GM23338 (cell line): ENCODE measurements around the gene FBXO28. TPM values are rescaled to one million over a fixed set of nuclear protein-coding genes. Genes with fewer than 3 reads are reported as not detected.

ENCODE experiments used
- ATAC-seq: fragments of 200-7000 bp; cut with Tn5 transposase; 3 replicates; pipeline ENCODE4 v1.9.1; 2020
- DNase-seq: peaks from one replicate; pipeline ENCODE4 v3.0.0-alpha.2; 2015; ENCODE audit warnings: low spot score
- H2AFZ ChIP-seq: fragments of 200-600 bp; sonication (generic); 2 replicates; pipeline ENCODE4 v1.8.0; 2016; ENCODE audit warnings: antibody characterized with exemption, mild to moderate bottlenecking, moderate library complexity
- H3F3A ChIP-seq: fragments of 200-600 bp; sonication (generic); replicated peaks from 2 replicates; pipeline ENCODE4 v1.8.0; 2017; ENCODE audit warnings: antibody characterized with exemption, mixed run types, low read depth
- H3K27ac ChIP-seq: fragments of 200-600 bp; sonication (generic); 2 replicates; pipeline ENCODE4 v1.6.1; 2016; ENCODE audit warnings: low read depth
- H3K27me3 ChIP-seq: fragments of 200-600 bp; sonication (generic); 2 replicates; pipeline ENCODE4 v1.8.0; 2016; ENCODE audit warnings: mild to moderate bottlenecking, mixed run types, moderate library complexity; ENCODE audit not compliant: insufficient read depth
- H3K36me3 ChIP-seq: fragments of 200-600 bp; sonication (generic); 2 replicates; pipeline ENCODE4 v1.8.0; 2016; ENCODE audit warnings: mild to moderate bottlenecking; ENCODE audit not compliant: insufficient read depth
- H3K4me1 ChIP-seq: fragments of 200-600 bp; sonication (generic); 2 replicates; pipeline ENCODE4 v1.8.0; 2016; ENCODE audit warnings: mild to moderate bottlenecking, moderate library complexity; ENCODE audit not compliant: insufficient read depth
- H3K4me2 ChIP-seq: fragments of 200-600 bp; sonication (generic); 2 replicates; pipeline ENCODE4 v1.7.1; 2017; ENCODE audit warnings: mixed run types
- H3K4me3 ChIP-seq: fragments of 200-600 bp; sonication (generic); 2 replicates; pipeline ENCODE4 v1.6.1; 2016; ENCODE audit warnings: mixed run types
- H3K79me2 ChIP-seq: fragments of 200-600 bp; sonication (generic); replicated peaks from 2 replicates; pipeline ENCODE4 v1.8.0; 2017; ENCODE audit warnings: mild to moderate bottlenecking; ENCODE audit not compliant: insufficient read depth
- H3K9me2 ChIP-seq: fragments of 200-600 bp; sonication (generic); 2 replicates; pipeline ENCODE4 v1.8.0; 2017; ENCODE audit not compliant: insufficient read depth
- H4K20me1 ChIP-seq: fragments of 200-600 bp; sonication (generic); replicated peaks from 2 replicates; pipeline ENCODE4 v1.8.0; 2017; ENCODE audit warnings: mild to moderate bottlenecking; ENCODE audit not compliant: insufficient read depth
- H3K27ac Mint-ChIP-seq: 2 replicates; pipeline ENCODE4 v1.8.0; 2020; ENCODE audit warnings: inconsistent platforms, mild to moderate bottlenecking, moderate library complexity, mixed read lengths
- H3K27me3 Mint-ChIP-seq: 3 replicates; pipeline ENCODE4 v1.8.0; 2022; ENCODE audit warnings: low read depth, mild to moderate bottlenecking, moderate library complexity, mixed read lengths, inconsistent platforms; ENCODE audit not compliant: insufficient read depth, poor library complexity
- H3K36me3 Mint-ChIP-seq: 3 replicates; pipeline ENCODE4 v1.8.0; 2021; ENCODE audit warnings: low read depth, mild to moderate bottlenecking, inconsistent platforms, moderate library complexity, mixed read lengths
- H3K4me1 Mint-ChIP-seq: 3 replicates; pipeline ENCODE4 v1.8.0; 2020; ENCODE audit warnings: mild to moderate bottlenecking, inconsistent platforms, mixed read lengths
- H3K4me3 Mint-ChIP-seq: 3 replicates; pipeline ENCODE4 v1.8.0; 2021; ENCODE audit warnings: moderate library complexity, mild to moderate bottlenecking, inconsistent platforms, mixed read lengths
- H3K9me3 Mint-ChIP-seq: 3 replicates; pipeline ENCODE4 v1.8.0; 2020; ENCODE audit warnings: moderate library complexity, mild to moderate bottlenecking, inconsistent platforms, mixed read lengths
- CREB1 ChIP-seq: fragments of 250-450 bp; sonication (Bioruptor Pico); IDR thresholded peaks from 2 replicates; pipeline ENCODE4 v1.5.0; 2020; ENCODE audit warnings: low read depth, mild to moderate bottlenecking, moderate library complexity
- EZH2 ChIP-seq: fragments of 200-600 bp; sonication (generic); IDR thresholded peaks from one replicate; pipeline ENCODE4 v1.8.0; 2017; ENCODE audit warnings: antibody characterized with exemption, mild to moderate bottlenecking, low read depth; ENCODE audit not compliant: unreplicated experiment
- JUNB ChIP-seq: IDR thresholded peaks from one replicate; pipeline ENCODE4 v1.6.1; 2016; ENCODE audit warnings: antibody characterized with exemption; ENCODE audit not compliant: unreplicated experiment
- NANOG ChIP-seq: IDR thresholded peaks from 2 replicates; pipeline ENCODE4 v1.6.1; 2016; ENCODE audit warnings: antibody characterized with exemption, borderline replicate concordance
- REST ChIP-seq: IDR thresholded peaks from one replicate; pipeline ENCODE4 v1.6.1; 2018; ENCODE audit warnings: antibody characterized with exemption; ENCODE audit not compliant: unreplicated experiment
- STAT1 ChIP-seq: IDR thresholded peaks from one replicate; pipeline ENCODE4 v1.6.1; 2016; ENCODE audit warnings: antibody characterized with exemption; ENCODE audit not compliant: unreplicated experiment
- ZNF114 ChIP-seq: fragments of 250-450 bp; sonication (Bioruptor Pico); IDR thresholded peaks from 2 replicates; pipeline ENCODE4 v1.5.0; 2020; ENCODE audit warnings: mild to moderate bottlenecking, moderate library complexity
- ZNF462 ChIP-seq: fragments of 250-450 bp; sonication (Bioruptor Pico); IDR thresholded peaks from 2 replicates; pipeline ENCODE4 v1.5.0; 2020; ENCODE audit warnings: mild to moderate bottlenecking, moderate library complexity
- polyA plus RNA-seq: library from polyadenylated mRNA; unstranded; fragments of >200 nt; fragmentation: Nextera tagmentation; extraction: Ambion mirVana; gene quantifications from 2 replicates; pipeline ENCODE4 v1.2.1, GENCODE V29; 2016
- total RNA-seq: library from RNA; depleted of rRNA; stranded (reverse); fragments of >200 nt; shearing (Covaris generic); gene quantifications from 2 replicates; pipeline ENCODE4 v1.2.3, GENCODE V29; 2014

Gene FBXO28
- total and polyA plus RNA-seq, 2 experiments from 2014 or later: 16.9 to 45.2 TPM

- no peaks in the 10 kb centered on the region for H4K20me1 ChIP-seq
- H2AFZ ChIP-seq: no peak overlapping the region; the same call in 1 of the 2 replicates
- no peaks in the 10 kb centered on the region; the same call in 1 of the 2 replicates for H3K9me2 ChIP-seq
- no peaks in the 10 kb centered on the region for H3K36me3 Mint-ChIP-seq
- H3K36me3 ChIP-seq: no peaks in the 10 kb centered on the region
- no peak for ATAC-seq
- no peaks in the 10 kb centered on the region for H3K4me1 Mint-ChIP-seq
- H3K4me3 Mint-ChIP-seq: no peak overlapping the region
- no peaks in the 10 kb centered on the region for H3K79me2 ChIP-seq
- H3K27me3 ChIP-seq: no peaks in the 10 kb centered on the region
- no peak overlapping the region for H3K27ac ChIP-seq
- no peak for TF ChIP-seq EZH2
- TF ChIP-seq STAT1: no peak
- TF ChIP-seq REST: no peak
- H3K4me1 ChIP-seq: no peaks in the 10 kb centered on the region
- no peak overlapping the region for H3K4me2 ChIP-seq
- DNase-seq: no peak
- H3K27ac Mint-ChIP-seq: no peak overlapping the region
- H3K4me3 ChIP-seq: no peak overlapping the region
- H3F3A ChIP-seq: no peaks in the 10 kb centered on the region
- H3K9me3 Mint-ChIP-seq: no peaks in the 10 kb centered on the region; the same call in 2 of the 3 replicates
- H3K27me3 Mint-ChIP-seq: peaks cover 4% of the 10 kb centered on the region
Measured at GRCh38 chr1:224089583-224089982, 24.3 kb upstream of the FBXO28 start.

- no peak overlapping the region for H3K27ac ChIP-seq
- peaks cover 6% of the 10 kb centered on the region for H3K27me3 Mint-ChIP-seq
- no peak for DNase-seq
- no peak overlapping the region for H3K4me3 Mint-ChIP-seq
- no peaks in the 10 kb centered on the region; the same call in 1 of the 2 replicates for H3K9me2 ChIP-seq
- H3K4me1 Mint-ChIP-seq: no peaks in the 10 kb centered on the region
- H3K36me3 Mint-ChIP-seq: no peaks in the 10 kb centered on the region
- no peaks in the 10 kb centered on the region for H3K27me3 ChIP-seq
- H3K9me3 Mint-ChIP-seq: no peaks in the 10 kb centered on the region; the same call in 2 of the 3 replicates
- no peak overlapping the region for H3K27ac Mint-ChIP-seq
- H3K4me1 ChIP-seq: no peaks in the 10 kb centered on the region
- H4K20me1 ChIP-seq: no peaks in the 10 kb centered on the region
- H3K79me2 ChIP-seq: no peaks in the 10 kb centered on the region
- H3K4me2 ChIP-seq: no peak overlapping the region
- no peaks in the 10 kb centered on the region for H3F3A ChIP-seq
- H3K36me3 ChIP-seq: no peaks in the 10 kb centered on the region
- ATAC-seq: no peak
- H2AFZ ChIP-seq: peak overlapping the region; percentile 6; the same call in 1 of the 2 replicates
- H3K4me3 ChIP-seq: no peak overlapping the region
- TF ChIP-seq JUNB (no peak), NANOG (no peak), EZH2 (no peak), STAT1 (no peak), CREB1 (no peak), REST (no peak), ZNF462 (CRISPR knock-in tag) (no peak), ZNF114 (CRISPR knock-in tag) (no peak)
Measured at GRCh38 chr1:224090116-224090515, 23.8 kb upstream of the FBXO28 start.
